Ureter (tissue), 1 donor: ENCODE data around the gene NEURL1B. TPM values are rescaled to one million over a fixed set of nuclear protein-coding genes. Genes with fewer than 3 reads are reported as not detected.
A peak's percentile ranks its signal among the peaks of the same experiment; 100 is the strongest.
"Not testable (repeated sequence)": the region's sequence is repeated elsewhere in the genome, so short reads cannot be mapped to it uniquely, and the experiment has no call there.

ENCODE experiments used
- DNase-seq: peaks from one replicate; pipeline ENCODE4 v3.0.0-alpha.2; 2020; ENCODE audit warnings: low spot score
- total RNA-seq: library from RNA; stranded (reverse); gene quantifications from one replicate; pipeline ENCODE4 v1.2.4, GENCODE V29; 2023
- donor health status: DM: yes; HTN: yes; CAD: no.

NEURL1B gene
- total RNA-seq, 1 donor from 2014 or later = 35.0 TPM

DNA sequence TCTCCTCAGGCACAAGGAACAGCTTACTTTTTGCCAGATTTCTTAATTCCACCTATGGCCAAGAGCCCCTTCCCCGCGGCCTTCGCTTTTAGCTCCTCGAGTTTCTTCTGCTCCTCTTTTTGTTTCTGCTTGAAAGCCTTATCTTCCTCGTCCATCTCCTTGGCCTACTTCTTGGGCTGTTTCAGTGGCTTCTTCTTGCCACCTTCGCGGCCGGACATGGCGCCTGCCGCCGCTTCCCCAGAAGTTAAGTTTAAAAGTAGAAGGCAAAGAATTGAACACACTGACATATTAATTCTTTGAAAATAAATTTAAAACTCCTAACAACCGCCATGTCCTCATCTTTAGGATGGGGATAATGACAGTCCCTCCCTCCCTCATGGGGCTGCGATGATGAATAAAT lies 15.4 kb downstream of the NEURL1B start:
- not testable (repeated sequence) for DNase-seq

DNA sequence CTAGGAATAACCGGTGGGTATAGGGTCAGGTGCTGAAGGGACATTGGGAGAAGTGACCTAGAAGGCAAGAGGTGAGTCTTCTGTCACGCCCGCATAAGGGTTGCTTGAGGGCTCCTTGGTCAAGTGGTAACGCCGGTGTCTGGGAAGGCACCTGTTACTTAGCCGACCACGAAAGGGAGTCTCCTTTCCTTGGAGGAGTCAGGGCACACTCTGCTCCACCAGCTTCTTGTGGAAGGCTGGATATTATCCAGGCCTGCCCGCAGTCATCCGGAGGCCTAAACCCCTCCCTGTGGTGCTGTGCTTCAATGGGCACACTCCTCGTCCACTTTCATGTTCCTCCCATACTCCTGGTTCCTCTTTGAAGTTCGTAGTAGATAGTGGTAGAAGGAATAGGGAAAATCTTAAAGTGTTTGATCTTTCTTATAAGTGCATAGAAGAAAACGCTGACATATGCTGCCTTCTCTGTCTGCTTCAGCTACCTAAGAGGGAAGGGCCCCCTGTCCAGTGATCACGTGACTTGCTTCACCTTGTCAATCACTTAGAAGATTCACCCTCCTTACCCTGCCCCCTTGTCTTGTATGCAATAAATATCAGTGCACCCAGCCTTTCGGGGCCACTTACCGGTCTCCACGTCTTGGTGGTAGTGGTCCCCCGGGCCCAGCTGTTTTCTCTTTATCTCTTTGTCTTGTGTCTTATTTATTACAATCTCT lies 16.6 kb downstream of the NEURL1B start:
- not testable (repeated sequence) for DNase-seq

GRCh38 chr5:172658391-172658790 lies 17.3 kb downstream of the NEURL1B start:
- no peak for DNase-seq

- no peak for DNase-seq
These were observed 18.0 kb downstream of the NEURL1B start for GRCh38 chr5:172658961-172659501.

DNA sequence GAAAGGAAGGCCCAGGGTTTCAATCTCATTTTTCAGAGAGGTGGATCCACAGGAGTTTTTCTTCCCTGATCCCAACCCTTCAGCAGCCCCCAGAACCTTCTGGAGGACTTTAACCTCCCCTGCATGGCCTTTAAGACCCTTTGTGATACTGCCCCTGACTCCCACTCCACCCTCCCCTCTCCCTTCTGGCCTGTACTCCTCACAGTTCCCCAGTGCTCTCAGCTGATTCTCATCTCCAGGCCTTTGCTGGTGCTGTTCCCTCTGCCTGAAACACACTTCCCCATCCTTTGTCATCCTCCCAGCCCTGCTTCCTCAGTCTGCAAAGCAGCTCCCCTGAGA lies 18.5 kb downstream of the NEURL1B start:
- no peak for DNase-seq

DNA sequence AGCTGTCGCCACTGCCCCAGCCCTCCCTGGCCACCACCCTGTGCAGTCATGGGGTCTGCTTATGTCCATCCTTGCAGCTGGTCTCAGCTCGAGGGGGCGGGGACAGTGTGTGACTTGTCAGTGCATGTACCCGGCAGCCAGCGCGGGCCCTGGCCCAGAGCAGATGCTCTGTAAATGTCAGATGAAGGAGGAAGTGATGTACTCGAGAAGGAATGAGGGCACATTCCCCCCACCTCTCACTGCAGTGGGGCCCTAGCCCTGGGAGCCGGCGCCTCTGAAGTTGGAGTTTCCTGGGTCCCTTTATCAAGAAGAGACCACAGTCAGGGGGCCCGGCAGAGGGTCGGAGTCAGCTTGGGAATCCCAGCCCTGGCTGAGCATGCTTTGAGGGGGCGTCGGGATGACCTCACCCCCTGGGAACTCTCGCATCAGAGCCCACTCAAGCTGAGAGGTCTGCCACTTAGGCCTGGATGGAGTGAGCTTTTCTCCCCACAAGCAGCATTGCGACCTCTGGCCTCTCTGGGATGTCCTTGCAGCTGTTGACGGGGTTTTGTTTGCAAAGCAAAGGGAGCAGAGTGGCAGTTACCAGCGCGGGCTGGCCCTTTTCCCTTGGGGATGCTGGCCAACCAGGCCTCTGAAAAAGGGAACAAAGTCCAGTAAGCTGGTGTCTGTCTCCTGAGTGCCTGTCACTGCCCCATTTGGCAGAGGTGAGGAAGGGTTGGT lies 19.0 kb downstream of the NEURL1B start:
- peak; percentile 91 for DNase-seq

- no peak for DNase-seq
These were observed 19.9 kb downstream of the NEURL1B start for GRCh38 chr5:172660974-172661373.

GRCh38 chr5:172661526-172661925 lies 20.5 kb downstream of the NEURL1B start:
- DNase-seq = no peak

DNA sequence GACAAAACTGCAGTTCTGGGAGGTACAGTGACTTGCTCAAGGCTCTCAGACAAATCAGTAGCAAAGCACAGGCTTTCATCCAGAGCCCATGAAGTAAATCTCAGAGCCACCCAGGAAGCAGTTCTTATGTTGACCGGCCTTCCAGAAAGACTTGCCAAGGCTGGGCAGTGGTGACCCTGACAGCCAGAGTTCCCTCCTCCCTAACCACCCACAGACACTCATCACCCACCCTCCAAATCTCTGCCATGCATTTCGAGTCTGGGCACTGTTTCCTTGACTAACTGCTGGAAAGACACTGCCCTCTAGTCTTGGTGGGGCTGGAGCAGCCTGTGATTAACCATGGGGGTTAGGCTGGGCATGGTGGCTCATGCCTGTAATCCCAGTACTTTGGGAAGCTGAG lies 21.5 kb downstream of the NEURL1B start:
- no peak for DNase-seq

DNA sequence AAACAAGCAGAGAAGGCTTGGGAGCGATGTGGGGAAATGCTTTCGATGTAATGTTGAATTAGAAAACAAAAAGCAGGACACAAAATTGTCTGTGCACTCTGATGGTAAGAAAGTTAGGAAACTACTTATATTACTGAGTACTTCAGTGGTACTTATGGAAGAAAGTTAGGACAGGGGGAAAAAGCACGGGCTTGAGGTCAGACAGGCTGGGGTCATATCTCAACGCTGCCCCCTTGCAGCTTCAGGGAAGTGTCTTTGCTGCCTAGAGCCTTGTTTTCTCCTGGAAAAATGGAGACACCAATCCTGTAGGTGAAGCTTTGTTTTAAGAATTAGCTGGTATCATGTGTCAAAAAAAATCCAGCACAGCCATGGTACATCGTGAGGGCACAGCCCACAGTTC lies 23.0 kb downstream of the NEURL1B start:
- DNase-seq = no peak

- DNase-seq = no peak
These were observed 23.8 kb downstream of the NEURL1B start for GRCh38 chr5:172664681-172665541.

DNA sequence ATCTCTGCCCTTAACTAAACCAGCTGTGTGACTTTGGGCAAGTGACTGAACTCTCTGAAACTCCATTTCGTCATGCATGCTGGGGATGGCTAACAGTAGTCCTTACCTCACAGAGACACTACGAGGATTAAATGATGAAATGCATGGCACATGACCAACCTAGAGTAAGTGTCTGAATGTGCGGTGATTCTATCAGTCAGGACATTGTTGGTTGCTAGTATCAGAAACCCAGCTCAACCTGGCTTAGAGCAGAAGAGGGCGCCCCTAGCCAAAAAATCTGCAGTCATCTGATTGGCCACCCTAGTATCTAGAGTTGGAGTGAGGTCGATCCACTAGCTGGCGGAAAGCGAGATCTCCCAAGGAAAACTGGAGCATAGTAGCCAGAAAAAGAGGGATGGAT lies 25.2 kb downstream of the NEURL1B start:
- no peak for DNase-seq

DNA sequence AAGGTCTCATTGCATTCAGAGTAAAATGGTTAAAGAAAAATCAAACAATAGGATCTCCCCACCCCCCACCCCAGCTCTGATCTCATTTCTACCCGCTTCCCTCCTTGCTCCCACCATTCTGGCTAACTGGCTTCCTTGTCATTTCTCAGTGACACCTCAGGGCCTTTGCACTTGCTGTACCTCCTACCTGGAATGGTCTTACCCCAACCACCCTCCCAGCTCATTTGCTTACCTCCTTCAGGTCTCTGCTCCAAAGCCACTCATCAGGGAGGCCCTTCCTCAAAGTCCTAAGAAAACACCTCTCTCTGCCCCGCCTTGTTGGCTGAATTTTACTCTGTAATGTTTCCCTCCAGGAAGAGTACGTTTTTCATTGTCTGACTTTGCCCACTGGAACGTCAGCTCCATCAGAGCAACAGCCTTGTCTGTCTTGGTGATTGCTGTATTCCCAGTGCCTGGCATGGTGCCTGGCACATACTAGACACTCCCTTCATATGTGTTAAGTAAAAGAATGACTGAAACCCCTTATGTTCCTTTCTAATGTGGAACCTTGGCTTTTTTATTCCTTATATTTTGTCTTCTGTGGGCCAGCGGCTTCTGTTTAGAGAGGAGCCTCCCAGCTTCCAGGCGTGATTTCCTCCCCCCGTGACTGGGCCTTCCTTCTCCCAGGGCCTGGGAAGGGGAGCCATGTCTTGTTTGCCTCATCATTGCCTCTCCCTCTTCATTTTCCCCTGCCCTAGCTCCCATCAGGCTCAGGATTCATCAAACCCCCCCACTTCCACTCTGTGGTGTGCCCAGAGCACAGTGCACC lies 26.9 kb downstream of the NEURL1B start:
- no peak for DNase-seq

- no peak for DNase-seq
These were observed 27.6 kb downstream of the NEURL1B start for GRCh38 chr5:172668594-172669071.

DNA sequence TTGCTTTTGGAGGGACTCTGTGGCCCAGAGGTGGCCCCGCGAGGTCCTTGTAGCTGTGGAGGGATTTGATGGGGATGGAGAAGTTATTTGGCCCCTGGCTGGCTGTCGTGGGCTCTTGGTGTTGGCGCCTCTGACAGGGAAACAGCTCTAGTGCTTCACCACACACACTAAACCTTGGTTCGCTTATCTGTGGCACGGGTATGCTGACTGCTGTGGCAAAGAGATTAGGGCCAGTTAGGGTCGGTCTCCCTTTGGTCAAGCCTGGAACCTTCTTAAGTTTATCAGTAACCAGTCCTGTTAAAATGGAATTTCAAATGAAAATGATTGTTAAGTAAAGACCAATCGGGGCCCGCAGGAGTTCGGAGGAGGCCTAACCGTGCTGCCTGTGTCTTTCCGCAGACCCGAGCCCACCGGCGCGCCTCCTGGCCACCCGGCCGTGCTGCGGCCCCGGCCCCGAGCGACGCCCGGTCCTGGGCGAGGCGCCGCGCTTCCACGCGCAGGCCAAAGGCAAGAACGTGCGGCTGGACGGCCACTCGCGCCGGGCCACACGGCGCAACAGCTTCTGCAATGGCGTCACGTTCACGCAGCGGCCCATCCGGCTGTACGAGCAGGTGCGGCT lies 28.4 kb downstream of the NEURL1B start:
- DNase-seq = no peak

- no peak for DNase-seq
These were observed 28.9 kb downstream of the NEURL1B start for GRCh38 chr5:172670005-172670402.

- DNase-seq = no peak
These were observed 29.4 kb downstream of the NEURL1B start for GRCh38 chr5:172670444-172670843.

DNA sequence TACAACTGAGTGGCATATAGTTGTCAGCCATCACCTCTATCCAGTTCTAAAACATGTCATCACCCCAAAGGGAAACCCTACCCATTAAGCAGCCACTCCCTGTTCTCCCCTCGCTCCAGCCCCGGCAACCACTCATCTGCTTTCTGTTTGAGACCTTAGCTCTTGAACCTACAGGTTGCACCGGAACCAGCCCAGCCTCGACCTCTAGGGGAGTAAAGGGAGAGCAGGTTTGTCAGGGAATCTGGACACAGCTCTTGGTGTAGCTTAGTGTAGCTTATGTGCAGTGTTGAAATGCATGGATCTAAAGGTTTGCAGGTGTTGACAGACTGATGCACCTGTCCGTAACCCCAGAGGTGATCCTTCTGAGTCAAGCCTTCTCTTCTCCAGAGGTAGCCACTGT lies 30.0 kb downstream of the NEURL1B start:
- no peak for DNase-seq

- DNase-seq = no peak
These were observed 31.6 kb downstream of the NEURL1B start for GRCh38 chr5:172672681-172673080.

DNA sequence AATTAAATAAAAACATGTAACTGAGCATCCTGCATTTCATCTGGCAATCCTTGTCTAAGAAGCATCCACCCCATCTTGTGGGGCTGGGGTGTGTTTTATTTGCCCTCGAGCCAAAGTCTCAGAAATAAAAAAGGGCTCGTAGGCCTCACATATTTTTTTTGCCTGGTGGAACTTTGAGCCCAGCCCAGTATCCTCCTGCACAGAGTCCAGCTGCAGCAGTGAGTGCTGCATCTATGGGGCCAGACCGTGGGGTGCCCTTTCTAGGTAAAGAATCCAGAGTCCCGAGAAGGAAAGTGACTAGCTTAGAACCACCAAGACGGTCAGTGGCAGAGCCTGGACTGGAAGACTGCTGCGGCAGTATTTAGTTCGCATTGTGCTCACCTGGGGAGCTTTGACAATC lies 33.1 kb downstream of the NEURL1B start:
- DNase-seq = no peak

GRCh38 chr5:172676914-172677475 lies 35.9 kb downstream of the NEURL1B start:
- DNase-seq = no peak
